HEK293 (cell line): ENCODE data around the gene ADAMTS17.

Source experiments
- CTCF ChIA-PET: fragments of 350-600 bp; formaldehyde crosslinking; extraction: SDS; loops from one replicate; lab custom pipeline; 2021; ENCODE audit warnings: antibody characterized with exemption; lab: Yijun Ruan, JAX
- POLR2A ChIA-PET: fragments of 300-600 bp; formaldehyde crosslinking; extraction: SDS; loops from one replicate; lab custom pipeline; 2020; ENCODE audit warnings: antibody characterized with exemption, inconsistent platforms; lab: Yijun Ruan, JAX
- H3K27ac ChIP-seq: fragments of 200-500 bp; sonication (Bioruptor generic); 2 replicates; pipeline ENCODE4 v1.5.1; 2014; ENCODE audit warnings: low read depth, low read length, control low read depth, inconsistent platforms; ENCODE audit errors: extremely low read depth
- H3K36me3 ChIP-seq, 2 experiments: fragments of 200-500 bp in 1 of 2; sonication (Bioruptor generic) in 1 of 2; 1 replicate in 1 of 2; 2 replicates in 1 of 2; pipeline ENCODE4 v1.5.1; 2014 to 2017; ENCODE audit warnings: inconsistent platforms in 2 of 2, low read length in 2 of 2; ENCODE audit not compliant: control insufficient read depth in 2 of 2, insufficient read depth in 1 of 2
- H3K4me1 ChIP-seq: fragments of 200-500 bp; sonication (Bioruptor generic); 2 replicates; pipeline ENCODE4 v1.5.1; 2014; ENCODE audit warnings: mild to moderate bottlenecking, low read length, inconsistent platforms; ENCODE audit not compliant: control insufficient read depth, insufficient read depth
- H3K4me3 ChIP-seq: 2 replicates; pipeline ENCODE4 v1.5.1; 2011; ENCODE audit warnings: low read depth, mild to moderate bottlenecking, control low read depth, low read length, moderate library complexity
- H3K9me3 ChIP-seq: fragments of 200-500 bp; sonication (Bioruptor generic); 2 replicates; pipeline ENCODE4 v1.5.1; 2014; ENCODE audit warnings: low read depth, low read length, inconsistent platforms; ENCODE audit not compliant: control insufficient read depth, insufficient read depth
- HIC1 ChIP-seq: fragments of 450-650 bp; formaldehyde crosslinking; IDR thresholded peaks from 2 replicates; pipeline ENCODE4 v1.5.1; 2016; ENCODE audit warnings: missing biosample characterization, missing genetic modification characterization
- HOXA7 ChIP-seq: sonication (generic); formaldehyde crosslinking; IDR thresholded peaks from 2 replicates; pipeline ENCODE4 v1.8.1; 2022; ENCODE audit warnings: missing genetic modification reagents, borderline replicate concordance
- HOXC10 ChIP-seq: sonication (generic); formaldehyde crosslinking; IDR thresholded peaks from 2 replicates; pipeline ENCODE4 v1.8.1; 2023; ENCODE audit warnings: mild to moderate bottlenecking, missing genetic modification reagents
- KLF7 ChIP-seq: fragments of 450-650 bp; formaldehyde crosslinking; IDR thresholded peaks from 2 replicates; pipeline ENCODE4 v1.5.1; 2016; ENCODE audit warnings: missing biosample characterization, missing genetic modification characterization, borderline replicate concordance
- MEIS1 ChIP-seq: sonication (generic); formaldehyde crosslinking; IDR thresholded peaks from 2 replicates; pipeline ENCODE4 v1.8.1; 2022; ENCODE audit warnings: missing genetic modification reagents, mild to moderate bottlenecking, borderline replicate concordance
- REST ChIP-seq: fragments of 450-650 bp; formaldehyde crosslinking; IDR thresholded peaks from 2 replicates; pipeline ENCODE4 v1.5.1; 2016; ENCODE audit warnings: missing biosample characterization, missing genetic modification characterization
- SALL2 ChIP-seq: fragments of 450-650 bp; formaldehyde crosslinking; IDR thresholded peaks from 2 replicates; pipeline ENCODE4 v1.5.0; 2017; ENCODE audit warnings: missing biosample characterization, mild to moderate bottlenecking, missing genetic modification characterization, borderline replicate concordance
- SETDB1 ChIP-seq: IDR thresholded peaks from one replicate; pipeline ENCODE4 v1.6.1; 2017; ENCODE audit warnings: mild to moderate bottlenecking, low read length, moderate library complexity, mixed read lengths; ENCODE audit not compliant: insufficient read length
- TRIM28 ChIP-seq: IDR thresholded peaks from 2 replicates; pipeline ENCODE4 v1.6.1; 2011; ENCODE audit warnings: low read length, control low read depth, borderline replicate concordance
- ZBTB8A ChIP-seq: fragments of 450-650 bp; formaldehyde crosslinking; IDR thresholded peaks from 2 replicates; pipeline ENCODE4 v1.5.1; 2016; ENCODE audit warnings: missing biosample characterization, missing genetic modification characterization
- ZNF148 ChIP-seq: fragments of 450-650 bp; formaldehyde crosslinking; IDR thresholded peaks from 2 replicates; pipeline ENCODE4 v1.5.0; 2017; ENCODE audit warnings: missing biosample characterization, missing genetic modification characterization, borderline replicate concordance
- ZNF174 ChIP-seq: fragments of 450-650 bp; formaldehyde crosslinking; IDR thresholded peaks from 2 replicates; pipeline ENCODE4 v1.5.0; 2017; ENCODE audit warnings: missing biosample characterization, mild to moderate bottlenecking, missing genetic modification characterization
- ZNF175 ChIP-seq: fragments of 450-650 bp; formaldehyde crosslinking; IDR thresholded peaks from 2 replicates; pipeline ENCODE4 v1.5.1; 2016; ENCODE audit warnings: missing biosample characterization, missing genetic modification characterization
- ZNF248 ChIP-seq: fragments of 450-650 bp; formaldehyde crosslinking; IDR thresholded peaks from 2 replicates; pipeline ENCODE4 v1.5.1; 2017; ENCODE audit warnings: missing biosample characterization, missing genetic modification characterization
- ZNF26 ChIP-seq: fragments of 450-650 bp; formaldehyde crosslinking; IDR thresholded peaks from 2 replicates; pipeline ENCODE4 v1.5.1; 2016; ENCODE audit warnings: missing biosample characterization, missing genetic modification characterization
- ZNF311 ChIP-seq: fragments of 450-650 bp; formaldehyde crosslinking; IDR thresholded peaks from 2 replicates; pipeline ENCODE4 v1.5.1; 2017; ENCODE audit warnings: missing biosample characterization, missing genetic modification characterization, borderline replicate concordance
- ZNF473 ChIP-seq: fragments of 450-650 bp; formaldehyde crosslinking; IDR thresholded peaks from 2 replicates; pipeline ENCODE4 v1.5.1; 2017; ENCODE audit warnings: missing biosample characterization, missing genetic modification characterization
- ZNF747 ChIP-seq: fragments of 450-650 bp; formaldehyde crosslinking; IDR thresholded peaks from 2 replicates; pipeline ENCODE4 v1.5.1; 2016; ENCODE audit warnings: missing biosample characterization, missing genetic modification characterization
- ZSCAN30 ChIP-seq: fragments of 450-650 bp; IDR thresholded peaks from 2 replicates; pipeline ENCODE4 v1.5.1; 2018; ENCODE audit warnings: missing biosample characterization, mild to moderate bottlenecking, missing genetic modification characterization, moderate library complexity

ADAMTS17 gene

GRCh38 chr15:100141311-100142001, 200.3 kb downstream of the ADAMTS17 start (continued):
- no peak for TF ChIP-seq SETDB1

GRCh38 chr15:100140527-100141308, 201.1 kb downstream of the ADAMTS17 start:
- ChIA-PET CTCF (no interaction called here), POLR2A (no interaction called here)
- no peak overlapping the region for H3K4me3 ChIP-seq
- H3K36me3 ChIP-seq: no peaks in the 10 kb centered on the region
- no peak for TF ChIP-seq HOXC10
- no peak for TF ChIP-seq ZNF473 (tag by site-specific recombination)
- TF ChIP-seq ZSCAN30 (tag by site-specific recombination): no peak
- no peak for TF ChIP-seq ZNF747
- TF ChIP-seq ZNF248 (tag by site-specific recombination): no peak
- TF ChIP-seq MEIS1: no peak
- no peak for TF ChIP-seq ZNF311 (tag by site-specific recombination)
- TF ChIP-seq HIC1 (tag by site-specific recombination): no peak
- TF ChIP-seq ZNF175: no peak
- TF ChIP-seq ZBTB8A: no peak
- TF ChIP-seq KLF7: no peak
- TF ChIP-seq ZNF148 (tag by site-specific recombination): no peak
- TF ChIP-seq REST (tag by site-specific recombination): no peak
- no peak for TF ChIP-seq HOXA7 (CRISPR knock-in tag)
- H3K9me3 ChIP-seq: no peaks in the 10 kb centered on the region
- no peaks in the 10 kb centered on the region for H3K4me1 ChIP-seq
- H3K27ac ChIP-seq: no peak overlapping the region

- TF ChIP-seq ZNF148 (tag by site-specific recombination): no peak
- TF ChIP-seq ZNF26: no peak
- no peak for TF ChIP-seq TRIM28
- TF ChIP-seq SALL2 (tag by site-specific recombination): no peak
- no peak for TF ChIP-seq ZNF174 (tag by site-specific recombination)
- TF ChIP-seq, all 188 proteins: peak for 0
- no peaks in the 10 kb centered on the region for H3K36me3 ChIP-seq
- no peaks in the 10 kb centered on the region for H3K9me3 ChIP-seq
- no peaks in the 10 kb centered on the region for H3K4me1 ChIP-seq
- ChIA-PET POLR2A (no interaction called here), CTCF (no interaction called here)
- no peak overlapping the region for H3K4me3 ChIP-seq
- H3K27ac ChIP-seq: no peak overlapping the region
Measured at GRCh38 chr15:100134586-100134985, 207.2 kb downstream of the ADAMTS17 start.
